Loucy (cell line): ENCODE measurements around the gene GTF2IRD1.
"Not testable (repeated sequence)": the region's sequence is repeated elsewhere in the genome, so short reads cannot be mapped to it uniquely, and the experiment has no call there.

Source experiments
- H2AFZ ChIP-seq: fragments of 200-600 bp; sonication (generic); 2 replicates; pipeline ENCODE4 v1.6.0; 2016; ENCODE audit warnings: antibody characterized with exemption, mild to moderate bottlenecking, low read length, moderate library complexity
- H3F3A ChIP-seq: fragments of 200-600 bp; 2 replicates; pipeline ENCODE4 v1.6.0; 2016; ENCODE audit warnings: antibody characterized with exemption, low read depth, mild to moderate bottlenecking
- H3K27me3 ChIP-seq: fragments of 200-600 bp; sonication (generic); 2 replicates; pipeline ENCODE4 v1.6.1; 2014; ENCODE audit warnings: low read length, mild to moderate bottlenecking; ENCODE audit not compliant: insufficient read depth, poor library complexity, severe bottlenecking
- H3K36me3 ChIP-seq: fragments of 200-600 bp; sonication (generic); 2 replicates; pipeline ENCODE4 v1.6.1; 2016; ENCODE audit warnings: low read length; ENCODE audit not compliant: insufficient read depth
- H3K4me1 ChIP-seq: fragments of 200-600 bp; sonication (generic); 2 replicates; pipeline ENCODE4 v1.5.1; 2014; ENCODE audit warnings: low read length, mild to moderate bottlenecking; ENCODE audit not compliant: insufficient read depth, poor library complexity, severe bottlenecking
- H3K4me2 ChIP-seq: fragments of 200-600 bp; sonication (generic); 2 replicates; pipeline ENCODE4 v1.6.0; 2014; ENCODE audit warnings: antibody characterized with exemption, low read length, low read depth, mild to moderate bottlenecking; ENCODE audit not compliant: poor library complexity, severe bottlenecking
- H3K4me3 ChIP-seq: fragments of 200-600 bp; sonication (generic); 2 replicates; pipeline ENCODE4 v1.5.1; 2014; ENCODE audit warnings: low read length, mild to moderate bottlenecking, mixed read lengths; ENCODE audit not compliant: poor library complexity, severe bottlenecking
- H3K79me2 ChIP-seq: fragments of 200-600 bp; sonication (generic); 2 replicates; pipeline ENCODE4 v1.6.1; 2014; ENCODE audit warnings: low read length; ENCODE audit not compliant: insufficient read depth
- H3K9ac ChIP-seq: fragments of 200-600 bp; sonication (generic); 2 replicates; pipeline ENCODE4 v1.6.0; 2014; ENCODE audit warnings: mild to moderate bottlenecking, low read depth, low read length, moderate library complexity; ENCODE audit not compliant: poor library complexity, severe bottlenecking
- H3K9me2 ChIP-seq: fragments of 200-600 bp; sonication (generic); replicated peaks from 2 replicates; pipeline ENCODE4 v1.6.1; 2016; ENCODE audit warnings: low read depth, low read length, mixed read lengths
- H3K9me3 ChIP-seq: fragments of 200-600 bp; sonication (generic); 2 replicates; pipeline ENCODE4 v1.6.1; 2014; ENCODE audit warnings: mild to moderate bottlenecking, antibody characterized with exemption, low read length, low read depth; ENCODE audit not compliant: insufficient read depth
- H4K20me1 ChIP-seq: fragments of 200-600 bp; sonication (generic); 2 replicates; pipeline ENCODE4 v1.6.0; 2014; ENCODE audit warnings: antibody characterized with exemption, low read length, mild to moderate bottlenecking; ENCODE audit not compliant: insufficient read depth, poor library complexity, severe bottlenecking
- CTCF ChIP-seq: fragments of 200-600 bp; sonication (generic); conservative IDR thresholded peaks from 2 replicates; pipeline ENCODE4 v1.5.1; 2014; ENCODE audit warnings: mild to moderate bottlenecking, antibody characterized with exemption, low read length
- EZH2phosphoT487 ChIP-seq: fragments of 200-600 bp; IDR thresholded peaks from 2 replicates; pipeline ENCODE4 v1.6.1; 2018; ENCODE audit warnings: antibody characterized with exemption, mild to moderate bottlenecking, moderate library complexity, borderline replicate concordance

Gene GTF2IRD1

GRCh38 chr7:74507538-74508319 is 54.0 kb downstream of the GTF2IRD1 start:
- no peaks in the 10 kb centered on the region for H3K27me3 ChIP-seq
- H3K9me2 ChIP-seq: no peaks in the 10 kb centered on the region
- no peak overlapping the region for H2AFZ ChIP-seq
- no peak overlapping the region for H3K4me2 ChIP-seq
- H3K4me3 ChIP-seq: no peak overlapping the region
- TF ChIP-seq CTCF (no peak), EZH2phosphoT487 (no peak)
- no peaks in the 10 kb centered on the region for H3K9me3 ChIP-seq
- no peaks in the 10 kb centered on the region for H3K36me3 ChIP-seq
- no peaks in the 10 kb centered on the region for H3F3A ChIP-seq
- no peaks in the 10 kb centered on the region for H4K20me1 ChIP-seq
- H3K79me2 ChIP-seq: no peaks in the 10 kb centered on the region
- no peaks in the 10 kb centered on the region for H3K4me1 ChIP-seq
- no peak overlapping the region for H3K9ac ChIP-seq

DNA sequence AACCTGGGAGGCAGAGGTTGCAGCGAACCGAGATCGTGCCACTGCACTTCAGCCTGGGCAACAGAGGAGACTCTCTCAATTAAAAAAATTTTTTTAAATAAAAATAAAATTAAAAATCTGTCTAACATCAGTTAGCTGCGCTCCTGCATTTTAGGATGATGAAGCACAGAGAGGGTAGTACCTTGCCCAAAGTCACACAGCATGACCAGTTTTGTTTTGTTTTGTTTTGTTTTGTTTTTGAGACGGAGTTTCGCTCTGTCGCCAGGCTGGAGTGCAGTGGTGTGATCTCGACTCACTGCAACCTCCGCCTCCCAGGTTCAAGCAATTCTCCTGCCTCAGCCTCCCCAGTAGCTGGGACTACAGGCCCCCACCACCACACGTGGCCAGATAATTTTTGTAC is 55.7 kb downstream of the GTF2IRD1 start:
- not testable (repeated sequence) for H3F3A ChIP-seq, H4K20me1 ChIP-seq, H3K4me3 ChIP-seq, H2AFZ ChIP-seq, H3K4me2 ChIP-seq, H3K9me3 ChIP-seq, H3K27me3 ChIP-seq, H3K9ac ChIP-seq, H3K36me3 ChIP-seq, H3K79me2 ChIP-seq, H3K9me2 ChIP-seq, H3K4me1 ChIP-seq

- Histone ChIP-seq H3K27me3 (no peaks in the 10 kb centered on the region), H4K20me1 (no peaks in the 10 kb centered on the region), H3K4me1 (no peaks in the 10 kb centered on the region), H3K79me2 (no peaks in the 10 kb centered on the region), H3K36me3 (no peaks in the 10 kb centered on the region; the same call in 1 of the 2 replicates), H3K4me3 (no peak overlapping the region), H3K9ac (no peak overlapping the region), H3K9me2 (no peaks in the 10 kb centered on the region), H3F3A (no peaks in the 10 kb centered on the region), H3K4me2 (no peak overlapping the region), H3K9me3 (no peaks in the 10 kb centered on the region), H2AFZ (no peak overlapping the region)
- TF ChIP-seq EZH2phosphoT487 (no peak), CTCF (no peak)
Observed at GRCh38 chr7:74511345-74511744, 57.6 kb downstream of the GTF2IRD1 start.

GRCh38 chr7:74512762-74513161 is 59.1 kb downstream of the GTF2IRD1 start:
- H3K4me2 ChIP-seq: no peak overlapping the region
- no peaks in the 10 kb centered on the region for H3F3A ChIP-seq
- no peaks in the 10 kb centered on the region for H3K4me1 ChIP-seq
- no peaks in the 10 kb centered on the region for H3K27me3 ChIP-seq
- no peak overlapping the region for H3K9ac ChIP-seq
- H3K9me2 ChIP-seq: no peaks in the 10 kb centered on the region
- no peak overlapping the region for H2AFZ ChIP-seq
- H4K20me1 ChIP-seq: no peaks in the 10 kb centered on the region
- H3K36me3 ChIP-seq: no peaks in the 10 kb centered on the region; the same call in 1 of the 2 replicates
- H3K4me3 ChIP-seq: no peak overlapping the region
- no peaks in the 10 kb centered on the region for H3K79me2 ChIP-seq
- no peak for TF ChIP-seq EZH2phosphoT487
- no peak for TF ChIP-seq CTCF
- no peaks in the 10 kb centered on the region for H3K9me3 ChIP-seq
